Body of pancreas (tissue), 4 donors: ENCODE results near the gene C18orf32. TPM values are rescaled to one million over a fixed set of nuclear protein-coding genes. Genes with fewer than 3 reads are reported as not detected.
A peak's percentile ranks its signal among the peaks of the same experiment; 100 is the strongest.
"Not testable (repeated sequence)": the region's sequence is repeated elsewhere in the genome, so short reads cannot be mapped to it uniquely, and the experiment has no call there.

Experiments
- ATAC-seq: fragments of 150-250 bp; one replicate; pipeline ENCODE4 v1.9.1; 2016
- DNase-seq, 4 donors: peaks; one replicate each; pipeline ENCODE4 v3.0.0-alpha.2; 2019
- H3K27ac ChIP-seq, 4 donors: fragments of 200-600 bp; sonication (generic); 1 replicate in 3 of 4; 2 replicates in 1 of 4; pipeline versions ENCODE4 v1.5.1 to v1.6.1; 2016 to 2019; ENCODE audit warnings: mild to moderate bottlenecking in 1 of 4, mixed read lengths in 1 of 4, moderate library complexity in 1 of 4
- H3K27me3 ChIP-seq, 2 donors: fragments of 200-600 bp; sonication (generic); one replicate each; pipeline ENCODE4 v1.6.0; 2016; ENCODE audit warnings: mild to moderate bottlenecking in 1 of 2
- H3K36me3 ChIP-seq, 2 donors: fragments of 200-600 bp; sonication (generic); replicated peaks in 1 of 2; 2 replicates each; pipeline ENCODE4 v1.5.1; 2016; ENCODE audit warnings: low read depth in 2 of 2; ENCODE audit not compliant: insufficient read depth in 1 of 2
- H3K4me1 ChIP-seq: fragments of 200-600 bp; sonication (generic); one replicate; pipeline ENCODE4 v1.6.0; 2016
- H3K4me3 ChIP-seq, 2 donors: fragments of 200-600 bp; sonication (generic); 1 replicate in 1 of 2; 2 replicates in 1 of 2; pipeline ENCODE4 v1.5.1; 2016 to 2019
- H3K9me3 ChIP-seq, 3 donors: fragments of 200-600 bp; sonication (generic); 1 replicate in 2 of 3; 2 replicates in 1 of 3; pipeline ENCODE4 v1.5.1; 2016
- POLR2A ChIP-seq, 3 donors: fragments of 450-650 bp; IDR thresholded peaks; one replicate each; pipeline ENCODE4 v1.6.1; 2016; ENCODE audit warnings: antibody characterized with exemption in 3 of 3, mild to moderate bottlenecking in 2 of 3
- WGBS, 2 donors: methylation state at CpG; one replicate each; pipeline ENCODE4 v1.1.5; 2017; 5-methylcytosine and 5-hydroxymethylcytosine counted together
- intact Hi-C: fragments of 100-400 bp; cut with DNase I; formaldehyde crosslinking; loops from one replicate; pipeline ENCODE4 v1.15.1; 2023
- total RNA-seq, 2 donors: library from RNA; depleted of rRNA; stranded (reverse); fragments of >200 nt; gene quantifications; one replicate each; pipeline ENCODE4 v1.1.0, GENCODE V29; 2016
- TF ChIP-seq, protein P1 (sequence below), 7 experiments: fragments of 450-650 bp in 4 of 7; fragments of 200-600 bp in 3 of 7; sonication (generic) in 3 of 7; IDR thresholded peaks; one replicate each; pipeline ENCODE4 v1.5.1; 2016 to 2019; ENCODE audit warnings: antibody characterized with exemption in 7 of 7

The C18orf32 gene
- total RNA-seq, 2 donors from 2014 or later: 19.7 to 22.4 TPM

- DNase-seq (no peak), ATAC-seq (no peak)
- intact Hi-C loops: no loop called here
- Histone ChIP-seq H3K36me3 (peaks cover 0 to 5% of the 10 kb centered on the region in 2 donors), H3K4me1 (peaks cover 8% of the 10 kb centered on the region), H3K27me3 (no peaks in the 10 kb centered on the region), H3K4me3 (no peak overlapping the region), H3K9me3 (no peaks in the 10 kb centered on the region), H3K27ac (no peak overlapping the region)
- TF ChIP-seq, protein P1, sequence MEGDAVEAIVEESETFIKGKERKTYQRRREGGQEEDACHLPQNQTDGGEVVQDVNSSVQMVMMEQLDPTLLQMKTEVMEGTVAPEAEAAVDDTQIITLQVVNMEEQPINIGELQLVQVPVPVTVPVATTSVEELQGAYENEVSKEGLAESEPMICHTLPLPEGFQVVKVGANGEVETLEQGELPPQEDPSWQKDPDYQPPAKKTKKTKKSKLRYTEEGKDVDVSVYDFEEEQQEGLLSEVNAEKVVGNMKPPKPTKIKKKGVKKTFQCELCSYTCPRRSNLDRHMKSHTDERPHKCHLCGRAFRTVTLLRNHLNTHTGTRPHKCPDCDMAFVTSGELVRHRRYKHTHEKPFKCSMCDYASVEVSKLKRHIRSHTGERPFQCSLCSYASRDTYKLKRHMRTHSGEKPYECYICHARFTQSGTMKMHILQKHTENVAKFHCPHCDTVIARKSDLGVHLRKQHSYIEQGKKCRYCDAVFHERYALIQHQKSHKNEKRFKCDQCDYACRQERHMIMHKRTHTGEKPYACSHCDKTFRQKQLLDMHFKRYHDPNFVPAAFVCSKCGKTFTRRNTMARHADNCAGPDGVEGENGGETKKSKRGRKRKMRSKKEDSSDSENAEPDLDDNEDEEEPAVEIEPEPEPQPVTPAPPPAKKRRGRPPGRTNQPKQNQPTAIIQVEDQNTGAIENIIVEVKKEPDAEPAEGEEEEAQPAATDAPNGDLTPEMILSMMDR (IDR thresholded peaks at IDR 0.05): no peak
- no peak for TF ChIP-seq POLR2A (IDR thresholded peaks at IDR 0.05)
- 73 to 81% methylated on average over 3 of the region's 3 CpGs for WGBS, 2 donors
Measured at GRCh38 chr18:49481907-49482306, 5.1 kb downstream of the C18orf32 start.

- ATAC-seq (no peak), DNase-seq (no peak)
- WGBS, 2 donors: 86 to 90% methylated on average over 4 of the region's 4 CpGs
- Histone ChIP-seq H3K36me3 (peaks cover 0 to 5% of the 10 kb centered on the region in 2 donors), H3K27me3 (no peaks in the 10 kb centered on the region), H3K4me3 (no peak overlapping the region), H3K9me3 (no peaks in the 10 kb centered on the region), H3K4me1 (peaks cover 8% of the 10 kb centered on the region), H3K27ac (no peak overlapping the region)
- TF ChIP-seq POLR2A (IDR thresholded peaks at IDR 0.05): no peak
- TF ChIP-seq, protein P1 (IDR thresholded peaks at IDR 0.05): no peak
- intact Hi-C loops: no loop called here
Measured at GRCh38 chr18:49481317-49481716, 5.7 kb downstream of the C18orf32 start.

DNA sequence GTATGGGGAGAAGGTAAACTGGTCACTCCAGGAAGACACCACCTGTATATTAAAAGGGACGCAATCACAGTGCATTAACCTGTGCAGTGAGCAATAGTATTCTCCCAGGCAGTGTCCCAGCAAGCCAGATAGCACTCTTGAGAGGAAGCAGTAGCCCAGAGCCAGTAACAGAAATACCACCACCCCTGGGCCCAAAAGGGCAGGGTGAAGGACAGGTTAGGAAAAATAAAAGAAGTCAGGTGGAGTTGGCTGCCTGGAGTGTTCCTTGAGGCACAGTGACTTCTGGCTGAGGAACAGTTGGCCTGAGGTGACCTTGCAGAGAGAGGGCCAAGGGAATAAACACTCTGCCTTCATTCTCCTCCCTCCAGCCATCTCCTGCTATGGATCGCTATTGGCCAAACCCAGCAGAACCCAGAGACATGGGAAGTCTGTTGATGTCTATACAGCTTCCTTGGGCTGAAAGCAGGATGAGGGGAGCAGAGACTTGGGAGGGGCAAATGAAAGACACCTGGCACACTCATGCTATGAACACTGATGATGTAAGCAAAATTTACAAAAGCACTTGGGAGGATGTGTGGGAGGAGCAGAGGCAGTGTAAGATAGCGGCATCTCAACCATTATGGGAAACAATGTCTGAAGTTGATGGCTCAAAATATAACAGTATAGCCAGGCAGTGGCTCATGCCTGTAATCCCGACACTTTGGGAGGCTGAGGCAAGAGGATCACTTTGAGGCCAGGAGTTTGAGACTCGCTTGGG, 7.5 kb downstream of the C18orf32 start:
- intact Hi-C loops: no loop called here
- peaks cover 0 to 5% of the 10 kb centered on the region in 2 donors for H3K36me3 ChIP-seq
- ATAC-seq: no peak
- no peak for DNase-seq
- H3K27me3 ChIP-seq: no peaks in the 10 kb centered on the region
- no peaks in the 10 kb centered on the region for H3K9me3 ChIP-seq
- TF ChIP-seq, protein P1 (IDR thresholded peaks at IDR 0.05): no peak
- no peak for TF ChIP-seq POLR2A (IDR thresholded peaks at IDR 0.05)
- no peak overlapping the region for H3K27ac ChIP-seq
- 94 to 95% methylated on average over 5 of the region's 5 CpGs for WGBS, 2 donors
- no peak overlapping the region for H3K4me3 ChIP-seq
- no peaks in the 10 kb centered on the region for H3K4me1 ChIP-seq

DNA sequence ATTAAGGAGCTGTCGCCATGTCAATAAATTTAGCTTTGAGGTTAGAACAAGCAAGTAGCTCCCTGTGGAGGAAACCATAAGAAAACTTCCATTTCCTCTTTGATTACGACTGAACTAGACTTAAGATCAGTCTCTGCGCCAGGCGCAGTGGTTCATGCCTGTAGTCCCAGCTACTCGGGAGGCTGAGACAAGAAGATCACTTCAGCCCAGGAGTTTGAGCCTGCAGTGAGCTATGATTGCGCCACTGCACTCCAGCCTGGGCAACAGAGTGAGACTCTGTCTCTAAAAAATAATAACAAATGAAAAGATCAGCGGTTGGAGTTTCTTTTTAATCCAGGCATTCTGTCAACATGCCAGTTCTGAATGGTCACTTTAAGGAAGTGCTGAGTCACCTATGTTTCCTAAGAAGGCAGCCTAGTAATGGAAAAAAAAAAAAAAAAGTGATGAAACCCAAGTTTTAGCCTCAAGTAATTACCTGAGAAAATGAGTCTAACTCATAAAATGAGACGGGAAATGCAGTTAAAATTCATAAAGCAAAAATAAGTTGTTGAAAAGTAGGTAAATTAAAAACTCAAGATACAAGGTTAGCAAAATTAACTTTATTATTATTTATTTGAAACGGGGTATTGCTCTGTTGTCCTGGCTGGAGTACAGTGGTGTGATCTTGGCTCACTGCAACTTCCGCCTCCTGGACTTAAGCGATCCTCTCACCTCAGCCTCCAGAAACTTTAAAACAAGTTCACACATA, 10.2 kb downstream of the C18orf32 start:
- DNase-seq: peak in 1 of 4 donors; percentile 19
- Histone ChIP-seq H3K4me1 (no peaks in the 10 kb centered on the region), H3K4me3 (no peak overlapping the region), H3K27me3 (no peaks in the 10 kb centered on the region), H3K27ac (peak overlapping the region in 2 of 4 donors; percentile 18 to 46), H3K9me3 (no peaks in the 10 kb centered on the region), H3K36me3 (peaks cover 0 to 4% of the 10 kb centered on the region in 2 donors)
- TF ChIP-seq, protein P1 (IDR thresholded peaks at IDR 0.05): no peak
- TF ChIP-seq POLR2A (IDR thresholded peaks at IDR 0.05): no peak
- ATAC-seq: peak; percentile 52
- intact Hi-C loops: no loop called here
- WGBS, 2 donors: 63 to 86% methylated on average over 11 of the region's 11 CpGs

- DNase-seq, H3K4me3 ChIP-seq, H3K27me3 ChIP-seq, H3K4me1 ChIP-seq, H3K27ac ChIP-seq, ATAC-seq, intact Hi-C loops, H3K9me3 ChIP-seq, H3K36me3 ChIP-seq: not testable (repeated sequence)
- WGBS, 2 donors: 97 to 98% methylated on average over 6 of the region's 6 CpGs
Measured at GRCh38 chr18:49474935-49475334, 12.1 kb downstream of the C18orf32 start.
